Loucy (cell line): ENCODE results near the gene XRN2.

Experiments used
- EZH2phosphoT487 ChIP-seq: fragments of 200-600 bp; IDR thresholded peaks from 2 replicates; pipeline ENCODE4 v1.6.1; 2018; ENCODE audit warnings: antibody characterized with exemption, mild to moderate bottlenecking, moderate library complexity, borderline replicate concordance
- TF ChIP-seq, protein P1 (sequence below): fragments of 200-600 bp; sonication (generic); conservative IDR thresholded peaks from 2 replicates; pipeline ENCODE4 v1.5.1; 2014; ENCODE audit warnings: mild to moderate bottlenecking, antibody characterized with exemption, low read length

DNA sequence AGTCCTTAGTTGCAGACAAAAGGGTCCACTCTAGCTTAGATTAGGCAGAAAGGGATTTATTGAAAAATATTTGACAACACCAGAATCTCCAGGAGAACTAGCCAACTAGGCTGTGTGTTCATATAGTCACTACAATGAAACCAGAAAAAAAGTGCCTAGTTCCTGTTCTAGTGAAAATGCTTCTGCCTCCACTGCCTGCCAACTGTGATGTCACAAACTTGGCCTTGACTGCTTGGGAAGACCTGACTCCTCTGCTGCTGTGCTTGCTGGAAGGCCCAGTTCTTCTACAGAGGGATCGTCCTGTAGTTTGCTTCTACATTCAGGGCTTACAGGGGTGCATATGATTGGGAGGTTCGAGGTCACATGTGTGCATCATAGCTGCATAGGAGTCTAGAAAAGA is 40.3 kb upstream of the XRN2 start:
- TF ChIP-seq, protein P1, sequence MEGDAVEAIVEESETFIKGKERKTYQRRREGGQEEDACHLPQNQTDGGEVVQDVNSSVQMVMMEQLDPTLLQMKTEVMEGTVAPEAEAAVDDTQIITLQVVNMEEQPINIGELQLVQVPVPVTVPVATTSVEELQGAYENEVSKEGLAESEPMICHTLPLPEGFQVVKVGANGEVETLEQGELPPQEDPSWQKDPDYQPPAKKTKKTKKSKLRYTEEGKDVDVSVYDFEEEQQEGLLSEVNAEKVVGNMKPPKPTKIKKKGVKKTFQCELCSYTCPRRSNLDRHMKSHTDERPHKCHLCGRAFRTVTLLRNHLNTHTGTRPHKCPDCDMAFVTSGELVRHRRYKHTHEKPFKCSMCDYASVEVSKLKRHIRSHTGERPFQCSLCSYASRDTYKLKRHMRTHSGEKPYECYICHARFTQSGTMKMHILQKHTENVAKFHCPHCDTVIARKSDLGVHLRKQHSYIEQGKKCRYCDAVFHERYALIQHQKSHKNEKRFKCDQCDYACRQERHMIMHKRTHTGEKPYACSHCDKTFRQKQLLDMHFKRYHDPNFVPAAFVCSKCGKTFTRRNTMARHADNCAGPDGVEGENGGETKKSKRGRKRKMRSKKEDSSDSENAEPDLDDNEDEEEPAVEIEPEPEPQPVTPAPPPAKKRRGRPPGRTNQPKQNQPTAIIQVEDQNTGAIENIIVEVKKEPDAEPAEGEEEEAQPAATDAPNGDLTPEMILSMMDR, result no peak
- TF ChIP-seq EZH2phosphoT487, result no peak
